Sigmoid colon (tissue), 3 donors: ENCODE results near the gene FBXL17.

Experiments used
- CTCF ChIP-seq, 4 experiments: fragments of 450-650 bp in 3 of 4; fragments of 200-600 bp in 1 of 4; IDR thresholded peaks; one replicate each; pipeline ENCODE4 v1.5.1; 2016 to 2019; ENCODE audit warnings: antibody characterized with exemption in 4 of 4, mild to moderate bottlenecking in 3 of 4, moderate library complexity in 2 of 4
- POLR2A ChIP-seq, 2 donors: fragments of 450-650 bp; IDR thresholded peaks; one replicate each; pipeline ENCODE4 v1.6.1; 2016; ENCODE audit warnings: antibody characterized with exemption in 2 of 2, mild to moderate bottlenecking in 2 of 2, moderate library complexity in 2 of 2

- TF ChIP-seq CTCF (IDR thresholded peaks at IDR 0.05), result no peak
- no peak for TF ChIP-seq POLR2A (IDR thresholded peaks at IDR 0.05)
Observed at GRCh38 chr5:108369167-108369566, 12.7 kb downstream of the FBXL17 start.
